ENCODE measurements around the gene ALG14. TPM values are rescaled to one million over a fixed set of nuclear protein-coding genes. Genes with fewer than 3 reads are reported as not detected.

The ALG14 gene
- total and polyA plus RNA-seq, 2 donors (not counting 3 experiments of a cell fraction or from before 2014, with no cell fraction given): 2.6 to 8.6 TPM

DNA sequence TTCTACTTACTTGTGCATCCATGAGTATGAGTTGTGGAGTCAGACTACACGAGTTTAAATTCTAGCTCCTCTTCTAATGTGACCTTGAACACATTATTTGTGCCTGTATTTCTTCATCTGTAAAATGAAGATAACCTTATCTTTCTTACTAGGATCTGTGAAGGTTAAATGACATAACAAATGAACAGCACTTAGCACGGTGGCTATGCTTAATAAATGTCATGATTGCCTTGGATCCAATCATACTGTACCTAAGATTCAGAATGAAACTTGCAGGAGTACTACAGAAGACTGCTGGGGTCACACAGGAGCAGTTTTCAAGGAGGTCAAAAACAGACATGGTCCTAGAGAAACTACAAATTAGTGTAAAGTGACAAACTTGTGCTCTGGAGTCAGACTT lies 22.2 kb upstream of the ALG14 start:
- H3K9ac ChIP-seq (replicated peaks; ENCODE audit: extremely low read depth, insufficient read depth, low read length): no peak overlapping the region
- intact Hi-C loops (cut with micrococcal nuclease) (no loop called here), dilution Hi-C loops (cut with MboI; ENCODE audit: extremely low pct_ligation_motif_present, low sequenced_read_pairs) (no loop called here)
- no peaks in the 10 kb centered on the region for H3K36me3 ChIP-seq (ENCODE audit: control insufficient read depth in 2 of 2, extremely low read depth in 1 of 2, insufficient read depth in 2 of 2, low read length in 2 of 2)
- FAIRE-seq (no peak), DNase-seq (ENCODE audit: low read depth, low spot score) (no peak)
- H3K9me1 ChIP-seq (replicated peaks; ENCODE audit: control insufficient read depth, extremely low read depth, insufficient read depth, low read length): no peaks in the 10 kb centered on the region
- POLR2A ChIA-PET: no interaction called here
- H4K20me1 ChIP-seq (replicated peaks; ENCODE audit: control insufficient read depth, extremely low read depth, insufficient read depth, low read length): no peaks in the 10 kb centered on the region
- no peak for TF ChIP-seq JUN (IDR thresholded peaks at IDR 0.05; ENCODE audit: borderline replicate concordance, insufficient read depth, insufficient read length, low read depth)
- TF ChIP-seq FOS (IDR thresholded peaks at IDR 0.05; ENCODE audit: borderline replicate concordance, insufficient read depth, low read length): no peak
- no peak for TF ChIP-seq POLR2AphosphoS5 (IDR thresholded peaks at IDR 0.05; ENCODE audit: insufficient read depth, low read depth, low read length)
- TF ChIP-seq MYC (IDR thresholded peaks at IDR 0.05; ENCODE audit: low read depth, low read length): no peak
- TF ChIP-seq, protein P1, sequence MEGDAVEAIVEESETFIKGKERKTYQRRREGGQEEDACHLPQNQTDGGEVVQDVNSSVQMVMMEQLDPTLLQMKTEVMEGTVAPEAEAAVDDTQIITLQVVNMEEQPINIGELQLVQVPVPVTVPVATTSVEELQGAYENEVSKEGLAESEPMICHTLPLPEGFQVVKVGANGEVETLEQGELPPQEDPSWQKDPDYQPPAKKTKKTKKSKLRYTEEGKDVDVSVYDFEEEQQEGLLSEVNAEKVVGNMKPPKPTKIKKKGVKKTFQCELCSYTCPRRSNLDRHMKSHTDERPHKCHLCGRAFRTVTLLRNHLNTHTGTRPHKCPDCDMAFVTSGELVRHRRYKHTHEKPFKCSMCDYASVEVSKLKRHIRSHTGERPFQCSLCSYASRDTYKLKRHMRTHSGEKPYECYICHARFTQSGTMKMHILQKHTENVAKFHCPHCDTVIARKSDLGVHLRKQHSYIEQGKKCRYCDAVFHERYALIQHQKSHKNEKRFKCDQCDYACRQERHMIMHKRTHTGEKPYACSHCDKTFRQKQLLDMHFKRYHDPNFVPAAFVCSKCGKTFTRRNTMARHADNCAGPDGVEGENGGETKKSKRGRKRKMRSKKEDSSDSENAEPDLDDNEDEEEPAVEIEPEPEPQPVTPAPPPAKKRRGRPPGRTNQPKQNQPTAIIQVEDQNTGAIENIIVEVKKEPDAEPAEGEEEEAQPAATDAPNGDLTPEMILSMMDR (IDR thresholded peaks at IDR 0.05; ENCODE audit: extremely low read depth in 1 of 2, insufficient read depth in 1 of 2, low read depth in 1 of 2, low read length in 2 of 2): no peak
- TF ChIP-seq GATA2 (IDR thresholded peaks at IDR 0.05; ENCODE audit: insufficient read depth, insufficient read length, low read depth, low read length): no peak
- TF ChIP-seq, protein P2, sequence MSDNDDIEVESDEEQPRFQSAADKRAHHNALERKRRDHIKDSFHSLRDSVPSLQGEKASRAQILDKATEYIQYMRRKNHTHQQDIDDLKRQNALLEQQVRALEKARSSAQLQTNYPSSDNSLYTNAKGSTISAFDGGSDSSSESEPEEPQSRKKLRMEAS (IDR thresholded peaks at IDR 0.05; ENCODE audit: insufficient read depth, insufficient read length): no peak
- no peak for TF ChIP-seq EZH2 (IDR thresholded peaks at IDR 0.05; ENCODE audit: borderline replicate concordance, low read depth, low read length, severe bottlenecking)
- TF ChIP-seq POLR2A (IDR thresholded peaks at IDR 0.05; ENCODE audit: low read depth, low read length): no peak
- peaks cover 0 to 5% of the 10 kb centered on the region in 2 experiments for H3K27me3 ChIP-seq (ENCODE audit: control insufficient read depth in 2 of 2, insufficient read depth in 2 of 2, low read length in 2 of 2)
- H3K4me3 ChIP-seq (replicated peaks in 1 of 3; ENCODE audit: insufficient read depth in 1 of 3, low read depth in 1 of 3, low read length in 3 of 3): no peak overlapping the region
- H3K4me1 ChIP-seq (ENCODE audit: control insufficient read depth, extremely low read depth, insufficient read depth, low read length): no peaks in the 10 kb centered on the region
- H2AFZ ChIP-seq (ENCODE audit: low read depth, low read length): no peak overlapping the region
- no peak overlapping the region for H3K4me2 ChIP-seq (ENCODE audit: insufficient read depth, low read length)
- CTCF ChIA-PET: interaction anchor here (0.7 kb wide), 1 partner anchor 139 kb away, joined by 3 read pairs; the partner anchor contains the start of gene RWDD3
- no peak overlapping the region for H3K27ac ChIP-seq (ENCODE audit: insufficient read depth, low read depth, low read length)
- no TSS peak for BruUV-seq (replicated peaks)
- no peaks in the 10 kb centered on the region for H3K79me2 ChIP-seq (ENCODE audit: control insufficient read depth, insufficient read depth, low read length)
- H3K9me3 ChIP-seq (replicated peaks; ENCODE audit: control insufficient read depth, insufficient read depth, low read length): no peaks in the 10 kb centered on the region

All from endothelial cell of umbilical vein (primary cell).